ENCODE measurements around the gene UCN2.
A peak's percentile ranks its signal among the peaks of the same experiment; 100 is the strongest.

- TF ChIP-seq MYC (IDR thresholded peaks at IDR 0.05; ENCODE audit: borderline replicate concordance, low read length) (no peak), RAD21 (conservative IDR thresholded peaks at IDR 0.05 in 1 of 2, IDR thresholded peaks at IDR 0.05 in 1 of 2) (no peak), MAX (IDR thresholded peaks at IDR 0.05) (no peak), PHF8 (IDR thresholded peaks at IDR 0.05; ENCODE audit: borderline replicate concordance, low read depth) (no peak), SREBF2 (IDR thresholded peaks at IDR 0.05) (no peak), SMC3 (IDR thresholded peaks at IDR 0.05) (no peak), KDM1A (IDR thresholded peaks at IDR 0.05; ENCODE audit: low read depth) (no peak), BHLHE40 (IDR thresholded peaks at IDR 0.05; ENCODE audit: low read depth, low read length) (no peak), POLR2A (IDR thresholded peaks at IDR 0.05; ENCODE audit: low read length) (peak; percentile 15; the same call in 1 of the 2 replicates), HMGXB4 (CRISPR knock-in tag; IDR thresholded peaks at IDR 0.05; ENCODE audit: borderline replicate concordance) (no peak), CBX8 (IDR thresholded peaks at IDR 0.05) (no peak), MAFK (IDR thresholded peaks at IDR 0.05; ENCODE audit: partially characterized antibody) (no peak), POLR2AphosphoS2 (conservative IDR thresholded peaks at IDR 0.05; ENCODE audit: low read length) (no peak; the same call in 1 of the 2 replicates)
- TF ChIP-seq, protein P1, sequence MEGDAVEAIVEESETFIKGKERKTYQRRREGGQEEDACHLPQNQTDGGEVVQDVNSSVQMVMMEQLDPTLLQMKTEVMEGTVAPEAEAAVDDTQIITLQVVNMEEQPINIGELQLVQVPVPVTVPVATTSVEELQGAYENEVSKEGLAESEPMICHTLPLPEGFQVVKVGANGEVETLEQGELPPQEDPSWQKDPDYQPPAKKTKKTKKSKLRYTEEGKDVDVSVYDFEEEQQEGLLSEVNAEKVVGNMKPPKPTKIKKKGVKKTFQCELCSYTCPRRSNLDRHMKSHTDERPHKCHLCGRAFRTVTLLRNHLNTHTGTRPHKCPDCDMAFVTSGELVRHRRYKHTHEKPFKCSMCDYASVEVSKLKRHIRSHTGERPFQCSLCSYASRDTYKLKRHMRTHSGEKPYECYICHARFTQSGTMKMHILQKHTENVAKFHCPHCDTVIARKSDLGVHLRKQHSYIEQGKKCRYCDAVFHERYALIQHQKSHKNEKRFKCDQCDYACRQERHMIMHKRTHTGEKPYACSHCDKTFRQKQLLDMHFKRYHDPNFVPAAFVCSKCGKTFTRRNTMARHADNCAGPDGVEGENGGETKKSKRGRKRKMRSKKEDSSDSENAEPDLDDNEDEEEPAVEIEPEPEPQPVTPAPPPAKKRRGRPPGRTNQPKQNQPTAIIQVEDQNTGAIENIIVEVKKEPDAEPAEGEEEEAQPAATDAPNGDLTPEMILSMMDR (IDR thresholded peaks at IDR 0.05): no peak
Measured at GRCh38 chr3:48556796-48557626, 6.6 kb downstream of the UCN2 start, which contains the start of gene PFKFB4.

Data from A549 (cell line).